HS-27A (cell line): Measurements from ENCODE around the gene ROR2.
"Not testable (repeated sequence)": the region's sequence is repeated elsewhere in the genome, so short reads cannot be mapped to it uniquely, and the experiment has no call there.

ENCODE experiments used
- DNase-seq: peaks from one replicate; pipeline ENCODE4 v3.0.0-alpha.2; 2012; ENCODE audit warnings: low read depth, missing footprints

Gene ROR2

DNA sequence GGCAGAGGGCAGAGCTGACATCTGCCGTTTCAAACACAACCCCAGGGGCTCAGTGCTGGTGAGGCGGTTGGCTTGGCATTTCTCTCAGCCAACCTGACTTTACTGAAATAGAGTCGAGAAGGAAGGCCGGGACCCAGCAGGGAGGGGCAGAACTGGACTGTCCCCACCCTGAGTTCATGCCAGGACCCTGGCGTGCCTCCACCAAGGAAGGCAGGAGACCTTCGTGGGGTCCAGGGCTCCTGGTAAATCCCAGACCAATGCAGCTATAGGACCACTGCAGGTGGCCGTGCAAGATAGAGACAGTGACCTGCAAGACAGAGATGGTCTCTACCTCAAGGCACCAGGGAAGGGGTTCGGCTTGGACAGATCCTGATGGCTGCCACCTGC lies 132.9 kb downstream of the ROR2 start:
- no peak for DNase-seq

DNA sequence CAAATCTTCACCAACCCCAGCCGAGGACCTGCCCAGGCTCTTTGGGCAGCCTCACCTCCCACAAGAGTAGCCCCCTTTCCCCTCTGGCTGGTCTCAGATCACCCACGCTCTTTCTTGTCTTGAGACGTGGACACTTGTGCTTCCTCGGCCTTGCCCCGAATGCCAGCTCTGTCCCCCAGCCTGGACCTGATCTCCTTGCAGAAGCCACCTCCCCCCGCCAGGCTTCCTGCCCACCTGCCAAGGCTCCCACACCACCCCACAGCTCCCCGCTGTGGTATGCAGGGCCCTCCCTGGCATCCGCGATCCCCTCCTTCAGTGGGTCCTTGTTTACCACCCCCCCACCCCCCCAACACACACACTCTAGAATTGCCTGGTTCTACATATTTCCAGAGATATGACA lies 133.7 kb downstream of the ROR2 start:
- no peak for DNase-seq

DNA sequence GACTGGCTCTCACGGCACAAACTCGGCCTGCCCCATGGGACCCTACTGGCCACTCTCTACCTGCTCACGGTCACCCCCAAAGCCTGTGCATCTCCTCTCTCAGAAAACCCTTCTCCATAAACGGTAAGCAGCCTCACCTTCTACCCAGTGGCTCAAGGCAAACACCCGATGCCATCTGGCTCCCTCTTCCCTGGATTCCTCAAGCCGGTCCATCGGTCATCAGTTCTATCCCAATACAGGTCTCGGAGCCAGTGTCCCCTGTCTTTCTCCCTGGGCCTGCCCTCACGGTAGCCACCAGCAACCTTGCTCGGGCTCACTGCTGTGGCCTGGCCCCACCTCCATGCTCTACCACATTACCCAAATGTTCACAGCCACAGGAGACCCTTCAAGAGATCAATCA lies 134.1 kb downstream of the ROR2 start:
- DNase-seq = no peak

DNA sequence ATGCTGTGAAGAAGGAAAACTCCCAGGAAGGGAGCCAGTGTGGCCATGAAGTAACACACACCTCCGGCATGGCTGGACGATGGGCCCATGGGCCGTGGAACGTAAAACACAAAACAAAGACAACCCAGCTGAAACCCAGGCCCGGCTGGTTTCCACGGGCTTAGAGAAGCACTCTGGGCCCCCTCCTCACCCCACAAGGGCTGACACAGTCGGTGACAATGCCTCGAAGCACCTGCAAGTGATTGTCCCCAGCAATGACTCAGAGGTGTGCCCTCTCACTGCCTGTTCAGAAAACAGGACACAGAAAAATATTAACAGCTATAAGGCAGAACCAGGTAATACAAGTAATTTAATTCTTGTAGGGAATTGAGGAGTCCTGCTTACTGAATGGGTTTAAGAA lies 135.3 kb downstream of the ROR2 start:
- DNase-seq = no peak

DNA sequence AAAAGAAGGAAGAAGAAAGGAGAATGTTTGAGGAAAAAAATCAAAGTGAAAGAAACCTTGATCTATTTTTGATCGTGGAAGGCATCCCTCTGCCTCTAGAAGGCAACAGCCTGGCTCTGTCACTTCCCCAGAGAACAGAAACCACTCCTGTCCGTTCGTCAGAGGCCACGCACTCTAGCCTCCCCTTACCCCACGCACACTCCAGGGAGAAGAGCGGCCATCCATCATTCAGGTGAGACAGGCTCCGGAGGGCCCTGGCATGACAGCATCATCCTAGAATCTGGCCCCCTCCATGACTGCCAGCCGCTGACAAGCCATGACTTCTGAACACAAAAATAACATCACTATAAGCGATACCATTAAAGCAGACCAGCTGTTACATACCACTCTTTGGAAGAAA lies 135.8 kb downstream of the ROR2 start:
- no peak for DNase-seq

DNA sequence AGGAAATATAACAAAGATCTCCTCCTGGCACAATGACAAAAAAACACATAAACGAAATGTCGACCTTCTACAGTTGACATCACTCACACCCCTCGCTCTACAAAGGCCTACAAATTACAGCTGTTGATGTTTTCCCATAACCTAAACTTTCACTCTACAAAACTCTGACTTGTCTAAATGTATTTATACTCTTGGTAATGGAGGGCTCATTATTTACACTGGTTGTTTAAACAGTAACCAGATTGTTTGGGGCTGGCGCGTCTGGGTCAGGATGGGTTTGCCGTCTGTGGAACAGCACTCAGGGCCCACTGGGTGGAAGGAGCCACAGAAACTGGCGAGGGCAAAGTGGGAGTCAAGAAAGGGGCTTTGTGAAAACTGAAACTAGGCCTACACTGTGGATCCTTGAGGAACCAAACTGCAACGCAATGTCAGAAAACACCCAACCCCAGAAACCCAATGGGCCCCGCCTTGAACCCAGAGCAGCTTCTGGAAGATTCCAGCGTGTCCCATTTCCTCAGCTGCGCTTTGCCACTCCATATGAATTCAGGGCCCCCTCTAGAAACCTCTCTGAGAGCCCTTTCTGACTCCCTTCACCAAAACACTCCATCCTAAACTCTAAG lies 136.7 kb downstream of the ROR2 start:
- no peak for DNase-seq

DNA sequence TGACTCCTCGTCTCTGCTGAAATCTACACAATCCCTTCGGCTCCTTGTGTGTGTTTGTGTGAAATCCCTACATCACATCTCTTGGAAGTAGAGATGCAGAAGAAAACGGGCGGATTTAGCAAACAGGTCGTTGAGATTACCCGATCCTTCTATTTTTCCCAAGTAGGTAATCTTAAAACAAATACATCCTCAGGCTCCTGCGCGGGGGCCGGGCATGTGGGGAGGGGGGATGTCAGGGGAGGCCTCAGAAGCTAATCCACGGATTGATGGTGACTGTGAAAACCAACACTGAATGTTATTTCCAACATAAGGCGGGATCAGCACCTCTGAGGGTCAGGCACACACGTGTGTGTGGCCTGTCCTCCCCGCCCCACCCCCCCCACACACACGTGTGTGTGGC lies 137.8 kb downstream of the ROR2 start:
- DNase-seq = no peak

DNA sequence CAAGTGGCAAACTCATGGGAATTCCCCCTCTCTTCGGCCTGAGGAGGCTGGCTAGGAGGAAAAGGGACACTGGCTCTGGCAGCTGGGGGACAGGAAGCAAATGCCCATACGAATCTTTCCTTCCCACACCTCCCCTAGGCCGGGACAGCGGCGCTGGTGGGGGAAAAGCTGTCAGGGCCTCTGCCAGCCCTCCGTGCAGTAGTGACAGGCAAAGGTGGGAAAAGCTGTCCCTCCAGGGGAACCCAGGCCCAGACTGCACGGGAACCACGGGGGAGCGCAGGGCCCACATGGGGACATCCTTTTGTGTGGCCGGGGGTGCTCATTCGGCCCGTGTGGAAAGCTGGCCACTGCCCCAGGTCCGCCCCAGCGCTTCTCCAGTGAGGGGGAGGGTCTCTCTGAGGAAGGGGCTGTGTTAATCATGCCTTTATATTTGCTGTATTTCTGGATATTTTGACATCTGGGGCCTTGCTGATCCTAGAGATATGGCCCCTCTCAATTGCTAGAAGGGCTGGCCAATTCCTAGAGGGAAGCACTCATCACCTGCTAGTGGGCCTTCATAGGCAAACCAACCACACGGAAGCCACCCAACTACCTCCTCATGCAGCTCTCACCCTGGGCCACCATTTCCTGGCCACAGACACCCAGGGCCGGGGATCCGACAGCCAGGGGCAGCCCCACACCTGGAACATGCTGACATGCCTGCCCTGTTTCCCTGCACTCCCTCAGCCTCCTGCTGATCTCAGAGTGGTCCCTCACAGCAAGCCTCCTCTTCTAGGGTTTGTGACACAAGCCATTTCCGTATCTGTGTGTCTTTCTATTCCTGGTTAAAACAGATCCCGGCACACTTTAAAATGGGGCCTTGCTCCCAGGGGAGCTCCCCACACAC lies 138.8 kb downstream of the ROR2 start:
- DNase-seq = no peak

DNA sequence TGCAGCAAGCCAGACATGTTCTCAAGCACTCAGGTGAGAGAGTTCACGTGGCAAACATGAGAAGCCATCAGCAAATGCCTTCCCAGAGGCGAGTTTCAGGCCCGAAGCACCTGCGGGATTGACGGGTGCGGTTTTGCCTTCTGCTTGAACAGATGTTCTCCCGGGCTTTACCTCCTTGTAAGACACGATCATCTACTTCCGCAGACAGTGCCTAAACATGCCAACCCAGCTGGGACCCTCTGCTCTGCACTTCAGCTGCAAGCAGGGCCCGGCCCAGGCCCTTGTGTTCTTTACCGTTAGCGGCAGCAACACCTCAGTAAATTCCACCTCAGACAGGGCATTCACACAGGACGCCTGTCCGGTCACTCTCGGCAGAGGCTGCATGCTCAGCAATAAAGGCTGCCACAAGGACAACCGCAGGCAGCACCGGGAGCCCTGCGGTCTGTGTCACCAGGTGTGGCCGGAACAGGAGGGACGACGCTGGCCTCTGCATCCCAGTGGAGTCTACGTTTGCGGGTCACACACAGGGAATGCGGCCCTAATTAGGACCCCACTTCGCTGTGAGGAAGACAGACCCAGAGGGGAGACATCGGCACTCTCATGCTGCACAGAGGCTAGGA lies 139.6 kb downstream of the ROR2 start:
- DNase-seq = no peak

DNA sequence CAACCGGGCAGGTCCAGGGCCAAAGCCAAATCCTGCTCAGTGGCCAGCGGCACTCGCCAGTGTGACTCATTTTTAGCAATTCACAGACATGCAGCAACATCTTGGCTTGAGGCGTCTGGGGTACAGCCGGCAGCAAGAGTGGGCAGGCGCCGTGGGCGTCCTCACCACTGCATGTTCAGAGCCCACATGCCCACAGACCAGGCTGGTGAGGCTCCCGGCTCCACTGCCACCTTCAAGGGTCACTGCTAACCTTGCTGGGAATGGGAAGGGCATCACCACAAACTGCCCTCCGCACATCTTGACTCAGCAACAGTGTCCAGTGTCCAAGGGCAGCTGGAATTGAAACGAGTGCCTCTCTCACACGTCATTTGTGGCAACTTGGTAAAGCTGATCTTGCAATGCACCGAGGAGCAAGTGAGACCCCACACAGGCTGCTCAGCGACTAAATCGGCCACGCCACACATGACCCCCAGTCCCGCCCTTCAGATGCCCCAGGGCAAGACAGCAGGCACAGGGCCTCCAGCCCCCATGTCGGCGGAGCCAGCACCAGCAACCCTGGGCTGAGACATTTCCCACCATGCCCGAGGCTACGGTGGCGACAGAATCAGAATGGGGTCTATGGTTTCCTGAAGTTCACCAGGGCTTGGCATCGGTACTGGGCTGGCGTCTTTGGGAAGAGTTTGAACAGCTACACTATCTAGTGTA lies 140.3 kb downstream of the ROR2 start:
- DNase-seq = no peak

DNA sequence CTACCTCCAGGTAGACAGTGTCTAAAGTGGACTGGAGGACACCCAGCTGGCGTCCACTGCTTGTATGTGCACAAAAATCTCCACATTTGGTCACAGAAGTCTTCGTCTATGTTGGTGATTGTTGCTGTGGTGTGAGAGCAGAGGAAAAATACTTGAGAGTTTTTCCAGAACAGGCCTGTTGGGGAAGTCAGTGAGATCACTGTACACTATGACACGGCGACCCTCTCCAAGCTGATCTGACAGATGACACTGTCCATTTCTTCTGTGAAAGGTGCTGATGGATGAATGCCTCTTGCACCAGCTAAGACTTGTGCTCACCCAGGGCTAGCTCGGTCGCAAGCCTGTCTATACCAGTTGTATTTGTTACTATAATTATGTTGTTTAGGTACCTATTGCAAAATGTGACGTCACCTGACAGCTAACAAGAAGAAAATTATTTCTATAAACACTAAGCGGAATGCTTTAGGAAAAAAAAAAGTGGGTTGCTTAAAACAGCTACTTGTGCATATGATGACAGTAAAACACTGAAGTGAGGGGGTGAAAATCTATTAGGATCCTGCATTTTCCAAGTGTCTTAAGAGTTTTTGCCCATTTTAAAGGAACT lies 142.3 kb downstream of the ROR2 start:
- no peak for DNase-seq

DNA sequence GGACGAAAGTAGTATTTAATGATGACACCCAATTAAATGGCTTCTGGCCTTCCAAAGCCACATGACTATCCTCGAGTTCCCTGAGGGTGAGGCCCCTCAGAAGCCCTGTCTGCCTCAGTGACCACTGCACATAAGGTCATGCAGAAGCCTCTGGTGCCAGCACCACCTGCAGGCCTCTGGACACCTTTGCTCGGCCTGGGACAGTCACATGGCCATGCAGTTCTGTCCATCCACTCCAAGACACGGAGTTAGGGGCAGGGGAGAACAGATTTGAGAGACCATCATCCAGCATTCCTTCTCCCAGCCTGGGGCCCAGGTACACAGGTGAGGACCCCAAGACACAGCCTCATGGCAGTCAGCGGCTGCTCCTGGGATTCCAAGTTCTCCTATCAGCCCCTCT lies 145.0 kb downstream of the ROR2 start:
- no peak for DNase-seq

DNA sequence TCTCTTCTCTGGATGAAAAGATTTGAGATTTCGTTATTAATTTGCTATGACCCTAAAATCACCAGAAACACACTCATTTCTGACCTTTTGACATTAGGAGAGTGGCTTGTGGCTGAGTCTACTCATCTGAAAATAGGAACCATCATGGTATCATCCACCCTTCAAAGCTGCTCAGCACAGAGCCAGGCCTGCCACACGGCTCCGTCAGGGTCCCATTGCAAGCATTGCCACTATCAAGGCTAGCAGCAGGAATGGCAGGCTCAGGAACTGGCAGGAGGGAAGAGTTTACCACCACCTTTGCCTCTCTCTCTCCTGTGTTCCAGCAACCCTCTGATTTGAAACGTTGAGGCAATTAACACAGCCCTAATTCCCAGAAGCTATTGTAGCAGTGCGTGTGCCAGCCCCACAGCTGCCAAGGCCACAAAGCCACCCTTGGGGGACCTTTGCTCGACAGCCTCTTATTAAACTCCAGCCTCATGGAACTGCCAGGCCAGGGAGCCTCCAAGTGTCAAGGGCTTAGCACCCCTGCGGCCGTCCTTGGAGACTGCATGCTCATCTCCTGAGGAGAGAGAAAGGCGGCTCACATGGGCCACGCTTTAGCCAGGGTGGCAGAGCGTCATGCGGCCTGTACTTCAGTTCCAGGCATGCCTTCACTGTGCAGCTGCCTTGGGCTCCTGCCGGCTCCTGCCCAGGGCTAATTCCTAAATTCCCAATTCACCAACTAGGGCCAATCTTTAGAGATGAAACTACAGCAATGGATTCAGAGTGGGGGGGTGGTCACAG lies 145.9 kb downstream of the ROR2 start:
- no peak for DNase-seq

DNA sequence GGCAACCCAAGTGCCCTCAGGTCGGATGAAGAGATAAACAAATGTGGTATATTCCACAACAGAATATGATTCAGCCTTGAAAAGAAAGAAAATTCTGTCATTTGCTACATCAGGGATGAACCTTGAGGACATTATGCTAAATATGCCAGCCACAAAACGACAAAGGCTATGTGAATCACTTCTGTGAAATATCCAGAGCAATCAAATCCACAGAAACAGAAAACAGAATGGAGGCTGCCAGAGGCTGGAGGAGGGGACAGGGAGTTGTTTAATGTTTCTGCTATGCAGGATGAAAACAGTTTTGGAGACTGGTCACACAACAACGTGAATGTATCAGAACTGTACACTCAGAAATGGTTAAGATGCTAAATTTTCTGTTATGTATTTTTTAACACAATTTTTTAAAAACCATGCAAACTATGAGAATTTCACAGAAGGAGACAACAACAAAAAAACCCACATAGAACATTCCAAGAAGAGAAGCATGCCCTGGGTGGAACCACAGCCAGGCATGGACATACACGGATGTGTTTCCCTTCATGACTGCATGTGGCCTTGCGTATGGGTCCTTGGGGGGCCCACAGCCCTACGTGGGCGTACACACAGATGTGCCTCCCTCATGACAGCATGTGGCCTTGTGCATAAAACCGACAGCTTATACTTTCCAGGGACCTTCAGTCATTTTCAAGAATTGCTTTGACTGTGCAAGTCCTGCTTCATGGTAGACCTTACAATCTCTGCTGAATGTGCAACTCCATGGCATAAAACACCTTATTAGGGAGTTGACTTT lies 146.7 kb downstream of the ROR2 start:
- DNase-seq = no peak

DNA sequence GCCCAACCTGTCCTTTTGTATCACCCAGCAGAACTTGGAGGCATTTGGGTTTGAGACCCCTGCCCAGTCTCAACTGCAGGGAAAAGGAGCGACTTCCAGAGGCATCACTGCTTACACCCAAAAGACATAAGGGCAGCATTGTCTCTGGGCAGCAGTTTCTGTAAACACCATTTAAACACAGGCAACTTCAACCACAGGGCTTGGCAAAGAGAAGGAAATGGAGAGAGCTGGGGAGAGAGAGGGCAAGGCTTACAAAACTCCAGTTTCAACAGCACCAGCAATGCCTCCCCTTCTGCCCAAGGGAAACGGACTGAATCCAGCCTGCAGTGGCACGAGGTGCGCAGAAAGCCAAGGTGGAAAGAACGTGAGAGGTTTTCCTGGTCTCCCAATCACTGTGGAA lies 147.6 kb downstream of the ROR2 start:
- DNase-seq = no peak

DNA sequence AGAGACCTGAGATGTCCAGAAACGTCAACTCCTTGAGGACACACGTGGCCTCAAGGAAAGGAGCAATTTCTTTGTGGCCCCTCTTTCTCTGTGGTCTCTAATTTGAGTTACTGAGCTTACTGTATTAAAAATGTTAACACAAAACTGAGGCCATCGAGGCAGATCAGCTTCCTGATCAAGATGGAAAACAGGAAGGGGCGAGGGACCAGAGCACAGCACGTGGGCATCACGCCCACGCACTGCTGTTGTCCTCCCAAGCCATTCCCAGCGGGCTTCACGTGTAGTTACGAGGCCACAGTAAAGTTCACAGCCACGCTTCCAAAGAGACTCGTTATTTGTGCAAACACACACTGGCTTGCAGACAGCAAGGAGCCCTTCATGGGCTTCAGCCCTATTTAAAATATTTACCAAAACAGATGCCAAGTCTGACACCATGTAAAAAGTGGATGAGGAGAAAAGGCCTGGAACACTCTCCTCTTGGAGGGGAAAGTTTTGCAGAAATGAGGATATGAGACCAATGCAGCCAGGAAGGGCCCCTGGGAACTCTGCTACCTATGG lies 149.5 kb downstream of the ROR2 start:
- DNase-seq = no peak

DNA sequence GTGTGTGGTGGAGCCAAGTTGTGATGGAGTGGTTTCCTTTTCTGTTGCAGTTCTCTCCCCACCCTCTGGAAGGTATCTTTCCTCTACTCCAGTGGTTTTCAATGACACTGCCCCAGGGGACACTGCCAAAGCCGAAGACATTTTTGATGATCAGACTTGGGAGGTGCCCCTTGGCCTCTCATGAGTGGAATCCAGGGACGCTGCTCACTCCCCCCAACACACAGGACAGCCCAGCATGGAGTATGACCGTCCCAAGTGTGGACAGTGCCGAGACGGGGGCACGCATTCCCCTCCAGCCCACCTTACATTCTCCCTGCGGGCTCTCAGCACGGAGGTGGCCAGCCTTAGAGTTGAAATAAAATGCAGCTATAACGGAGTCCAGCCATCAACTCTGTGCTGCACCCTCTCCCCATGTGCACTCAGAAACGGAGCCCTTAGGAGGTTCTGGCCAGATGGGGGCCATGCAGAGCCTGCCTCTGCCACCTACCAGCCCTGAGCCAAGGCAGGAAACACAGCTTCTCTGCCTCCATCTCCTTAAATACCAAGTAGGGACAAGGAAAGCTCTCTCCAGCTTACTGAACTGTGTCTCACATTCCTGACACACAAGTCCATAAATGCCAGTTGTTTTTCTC lies 150.8 kb downstream of the ROR2 start:
- no peak for DNase-seq

DNA sequence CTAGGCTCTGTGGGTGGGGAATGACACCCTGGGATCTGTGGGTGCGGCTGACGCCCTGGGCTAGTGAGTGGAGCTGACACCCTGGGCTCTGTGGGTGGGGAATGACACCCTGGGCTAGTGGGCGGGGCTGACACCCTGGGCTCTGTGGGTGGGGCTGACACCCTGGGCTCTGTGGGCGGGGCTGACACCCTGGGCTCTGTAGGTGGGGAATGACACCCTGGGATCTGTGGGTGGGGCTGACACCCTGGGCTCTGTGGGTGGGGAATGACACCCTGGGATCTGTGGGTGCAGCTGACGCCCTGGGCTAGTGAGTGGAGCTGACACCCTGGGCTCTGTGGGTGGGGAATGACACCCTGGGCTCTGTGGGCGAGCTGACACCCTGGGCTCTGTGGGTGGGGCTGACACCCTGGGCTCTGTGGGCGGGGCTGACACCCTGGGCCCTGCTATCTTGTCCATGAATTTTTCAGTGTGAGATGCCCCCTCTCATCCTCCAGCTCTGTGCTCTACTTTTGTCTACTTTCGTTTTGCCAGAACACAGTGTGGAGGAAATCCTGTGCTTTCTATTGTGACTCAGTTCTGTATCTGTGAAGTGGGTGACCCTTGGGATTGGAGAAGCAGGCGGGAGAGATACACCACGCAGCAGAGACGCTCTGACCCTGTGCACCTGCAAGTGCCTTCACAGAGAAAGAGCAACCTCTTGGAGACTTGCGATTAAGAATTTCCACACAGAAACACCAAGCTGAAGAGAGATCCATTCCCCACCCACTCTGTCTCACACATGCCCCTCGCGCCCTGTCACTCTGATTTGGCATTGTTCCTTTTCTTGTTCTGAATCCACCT lies 151.5 kb downstream of the ROR2 start:
- not testable (repeated sequence) for DNase-seq

DNA sequence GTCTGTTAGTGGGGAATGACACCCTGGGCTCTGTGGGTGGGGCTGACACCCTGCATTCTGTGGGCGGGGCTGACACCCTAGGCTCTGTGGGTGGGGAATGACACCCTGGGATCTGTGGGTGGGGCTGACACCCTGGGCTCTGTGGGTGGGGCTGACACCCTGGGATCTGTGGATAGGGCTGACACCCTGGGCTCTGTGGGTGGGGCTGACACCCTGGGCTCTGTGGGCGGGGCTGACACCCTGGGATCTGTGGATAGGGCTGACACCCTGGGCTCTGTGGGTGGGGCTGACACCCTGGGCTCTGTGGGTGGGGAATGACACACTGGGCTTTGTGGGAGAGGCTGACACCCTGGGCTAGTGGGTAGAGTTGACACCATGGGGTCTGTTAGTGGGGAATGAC lies 152.5 kb downstream of the ROR2 start:
- not testable (repeated sequence) for DNase-seq
